Kidney epithelial cell (primary cell): ENCODE measurements around the gene KCNH6. TPM values are rescaled to one million over a fixed set of nuclear protein-coding genes. Genes with fewer than 3 reads are reported as not detected.

Source experiments
- DNase-seq: peaks from one replicate; pipeline ENCODE4 v3.0.0-alpha.2; 2010; ENCODE audit warnings: low read depth
- H3K27me3 ChIP-seq: 2 replicates; pipeline ENCODE4 v1.6.0; 2011; ENCODE audit warnings: low read length; ENCODE audit not compliant: control insufficient read depth, insufficient read depth
- H3K36me3 ChIP-seq: 2 replicates; pipeline ENCODE4 v1.5.1; 2011; ENCODE audit warnings: low read length; ENCODE audit not compliant: control insufficient read depth, insufficient read depth
- H3K4me3 ChIP-seq: 2 replicates; pipeline ENCODE4 v1.5.1; 2011; ENCODE audit warnings: low read depth, mild to moderate bottlenecking, control low read depth, low read length
- CTCF ChIP-seq: IDR thresholded peaks from 2 replicates; pipeline ENCODE4 v1.5.1; 2011; ENCODE audit warnings: mild to moderate bottlenecking, moderate library complexity, low read length, control low read depth, inconsistent platforms; ENCODE audit not compliant: insufficient read depth, poor library complexity, severe bottlenecking
- total RNA-seq: library from RNA; depleted of rRNA; stranded (reverse); fragments of >200 nt; gene quantifications from 2 replicates; pipeline ENCODE4 v1.2.3, GENCODE V29; 2015

Gene KCNH6
- total RNA-seq, 1 donor from 2014 or later: 0.21 TPM

- no peak for TF ChIP-seq CTCF
- no peaks in the 10 kb centered on the region for H3K36me3 ChIP-seq
- H3K4me3 ChIP-seq: no peak overlapping the region
- H3K27me3 ChIP-seq: peaks cover 14% of the 10 kb centered on the region
- no peak for DNase-seq
Observed at GRCh38 chr17:63543822-63544420, 20.8 kb downstream of the KCNH6 start.

GRCh38 chr17:63544467-63545301, 21.5 kb downstream of the KCNH6 start:
- DNase-seq: no peak
- TF ChIP-seq CTCF: no peak
- Histone ChIP-seq H3K36me3 (no peaks in the 10 kb centered on the region), H3K4me3 (no peak overlapping the region), H3K27me3 (peaks cover 7% of the 10 kb centered on the region)

- TF ChIP-seq CTCF: no peak
- Histone ChIP-seq H3K36me3 (no peaks in the 10 kb centered on the region), H3K4me3 (no peak overlapping the region), H3K27me3 (no peaks in the 10 kb centered on the region)
- no peak for DNase-seq
Observed at GRCh38 chr17:63546308-63547082, 23.3 kb downstream of the KCNH6 start.

- no peak for TF ChIP-seq CTCF
- no peak for DNase-seq
- Histone ChIP-seq H3K36me3 (no peaks in the 10 kb centered on the region), H3K27me3 (no peaks in the 10 kb centered on the region), H3K4me3 (no peak overlapping the region)
Observed at GRCh38 chr17:63547083-63547523, 23.9 kb downstream of the KCNH6 start.

- DNase-seq: no peak
- Histone ChIP-seq H3K27me3 (no peaks in the 10 kb centered on the region), H3K4me3 (peak overlapping the region; percentile 50), H3K36me3 (no peaks in the 10 kb centered on the region)
- no peak for TF ChIP-seq CTCF
Observed at GRCh38 chr17:63549289-63549945, 26.3 kb downstream of the KCNH6 start.
